Inflammatory macrophage treated with lipopolysaccharide for 1 hour (primary cell): Measurements from ENCODE around the gene CPNE5.
"Not testable (repeated sequence)": the region's sequence is repeated elsewhere in the genome, so short reads cannot be mapped to it uniquely, and the experiment has no call there.

ENCODE experiments used
- DNase-seq, 2 donors: peaks; one replicate each; pipeline ENCODE4 v3.0.0-alpha.2; 2020 to 2022

Gene CPNE5

DNA sequence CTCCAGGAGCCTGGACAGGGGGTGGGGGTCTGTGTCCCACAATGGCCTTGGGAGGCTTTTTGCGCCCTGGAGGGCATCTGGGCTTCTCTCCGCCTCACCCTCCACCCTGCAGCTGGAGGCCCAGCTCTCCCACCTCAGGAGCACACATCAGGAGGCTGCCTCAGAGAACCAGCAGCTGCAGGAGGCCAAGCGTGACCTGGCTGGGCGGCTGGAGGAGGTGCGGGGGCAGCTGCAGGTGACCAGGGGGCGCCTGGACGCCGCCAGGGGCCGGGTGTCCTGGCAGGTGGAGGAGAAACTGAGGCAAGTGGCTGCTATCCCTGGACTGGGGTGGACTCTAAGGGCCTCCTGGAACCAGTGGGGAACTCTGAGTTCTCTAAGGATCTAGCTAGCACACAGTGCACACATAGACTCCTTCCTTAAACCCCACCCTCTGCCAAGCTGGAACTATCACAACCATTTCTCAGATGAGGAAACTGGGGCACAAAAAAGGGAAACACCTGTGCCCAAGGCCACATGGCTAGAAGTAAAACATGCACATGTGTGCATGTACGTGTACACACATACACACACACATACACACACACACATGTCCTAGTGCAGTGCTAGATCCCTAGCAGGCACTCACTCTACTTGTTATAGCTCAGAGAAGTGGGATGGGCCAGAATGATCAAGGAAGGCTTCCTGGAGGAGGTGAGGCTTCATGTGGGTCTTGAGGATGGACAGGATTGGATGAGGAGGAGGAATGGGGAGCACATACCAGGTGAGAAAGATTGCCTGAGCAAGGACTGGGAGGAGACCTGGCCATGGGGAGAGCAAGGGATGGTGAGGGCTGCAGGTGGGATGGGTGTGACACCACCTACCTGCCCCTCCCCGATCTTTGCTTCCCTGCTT is 118.7 kb downstream of the CPNE5 start:
- no peak for DNase-seq

DNA sequence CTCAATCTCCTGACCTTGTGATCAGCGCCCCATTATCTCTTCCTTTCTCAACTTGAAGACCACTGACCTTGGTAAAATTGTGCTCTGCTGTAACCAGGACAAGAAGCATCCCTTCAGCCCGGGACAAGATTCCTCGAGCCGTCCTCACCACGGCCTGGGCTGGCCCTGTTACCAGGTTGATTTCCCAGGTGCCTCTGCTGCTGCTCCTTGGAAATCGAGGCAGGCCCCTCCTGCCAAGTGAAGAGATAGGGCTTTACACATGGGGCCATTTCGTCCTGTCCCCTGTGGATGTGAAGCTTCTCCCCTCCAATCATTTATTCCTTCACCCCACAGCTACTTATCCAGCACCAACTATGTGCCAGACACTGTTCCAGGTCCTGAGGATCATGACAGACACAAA is 120.1 kb downstream of the CPNE5 start:
- no peak for DNase-seq

- no peak for DNase-seq
These were observed 120.7 kb downstream of the CPNE5 start for GRCh38 chr6:36718560-36718959.

GRCh38 chr6:36717871-36718540 is 121.2 kb downstream of the CPNE5 start:
- DNase-seq = no peak

DNA sequence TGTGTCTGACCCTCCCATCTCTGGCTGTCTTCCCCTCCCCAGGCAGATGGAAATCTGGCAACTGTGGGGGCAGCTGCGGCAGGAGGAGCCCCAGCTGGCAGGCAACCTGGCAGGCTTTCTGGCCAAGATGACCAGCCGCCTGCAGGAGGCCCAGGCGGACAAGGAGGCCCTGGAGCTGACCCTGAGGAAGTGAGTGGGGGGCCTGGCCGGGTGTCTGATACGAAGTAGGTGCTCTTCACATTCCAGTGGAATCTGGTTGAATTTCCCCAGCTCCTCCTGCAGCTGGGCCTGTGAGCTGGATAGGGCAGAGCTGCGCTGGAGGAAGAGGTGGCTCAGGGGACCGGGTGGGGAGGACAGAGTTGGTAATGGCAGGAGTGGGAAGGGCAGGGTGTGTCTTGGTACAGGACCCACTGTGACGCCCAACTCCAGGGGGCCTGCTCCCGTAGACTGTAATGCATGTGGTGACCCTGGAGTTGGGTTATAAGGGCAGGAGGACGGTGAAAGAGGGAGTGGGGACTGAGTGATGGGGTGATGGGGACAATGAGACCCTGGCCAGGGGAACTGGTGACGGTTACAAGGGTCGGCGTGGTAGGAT is 121.9 kb downstream of the CPNE5 start:
- DNase-seq = no peak

- no peak for DNase-seq
These were observed 122.7 kb downstream of the CPNE5 start for GRCh38 chr6:36716476-36717093.

DNA sequence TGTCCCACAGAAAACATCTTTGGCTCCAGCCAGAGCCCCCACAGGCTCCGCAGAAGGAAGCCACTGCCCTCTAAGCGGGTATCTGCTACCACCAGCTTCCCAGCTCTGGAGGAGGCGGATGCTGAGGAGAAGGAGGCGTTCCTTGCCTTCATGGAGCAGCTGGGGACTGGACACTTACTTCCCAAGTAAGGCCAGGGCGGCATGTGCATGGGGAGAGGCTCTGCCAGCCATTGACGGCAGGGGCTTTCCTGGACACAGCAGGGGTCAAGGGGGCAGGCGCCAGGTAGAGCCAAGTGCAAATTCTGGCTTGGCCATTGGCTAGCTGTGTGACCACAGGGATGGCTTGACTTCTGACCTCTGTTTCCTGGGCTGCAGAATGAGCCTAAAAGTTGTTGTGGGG is 123.8 kb downstream of the CPNE5 start:
- no peak for DNase-seq

DNA sequence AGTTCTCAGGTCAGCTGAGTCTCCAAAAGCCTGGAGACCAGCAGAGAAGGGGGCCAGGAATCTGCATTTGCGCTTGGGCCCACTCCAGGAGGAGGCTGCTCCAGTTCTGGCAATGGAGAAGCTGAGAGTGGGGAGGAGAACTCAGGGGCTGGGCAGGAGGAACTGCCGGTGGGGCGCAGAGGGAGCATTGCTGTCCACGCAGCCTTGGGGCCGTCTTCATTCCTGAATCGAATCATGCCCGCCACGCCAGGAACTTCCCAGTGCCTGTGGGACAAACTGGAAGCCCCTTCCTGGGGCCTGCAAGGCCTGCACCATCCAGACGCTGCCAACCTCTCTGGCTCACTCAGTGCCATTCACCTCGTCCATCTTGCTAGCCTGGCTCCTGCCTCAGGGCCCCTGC is 124.7 kb downstream of the CPNE5 start:
- no peak for DNase-seq

DNA sequence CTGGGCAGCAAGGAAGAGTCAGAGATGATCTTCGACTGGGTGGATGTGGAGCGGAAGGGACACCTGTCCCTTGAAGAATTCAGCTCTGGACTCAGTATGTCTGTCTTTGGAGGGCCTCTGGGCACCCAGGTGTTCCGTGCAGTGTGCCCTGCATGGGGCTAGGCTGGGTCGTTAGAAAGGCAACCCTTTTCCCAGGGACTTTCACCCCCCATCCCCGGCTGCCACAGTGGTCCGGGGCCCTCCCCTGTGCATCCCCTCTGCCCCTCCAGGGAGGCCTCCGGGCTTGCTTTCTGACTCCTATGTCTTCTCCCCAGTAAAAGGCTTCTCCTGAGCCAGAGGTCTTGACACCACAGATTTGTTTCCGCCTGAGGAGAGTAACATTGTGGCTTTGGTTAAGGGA is 125.4 kb downstream of the CPNE5 start:
- DNase-seq = no peak

- no peak for DNase-seq
These were observed 126.4 kb downstream of the CPNE5 start for GRCh38 chr6:36712816-36713215.

GRCh38 chr6:36706339-36706738 is 132.9 kb downstream of the CPNE5 start:
- no peak for DNase-seq

DNA sequence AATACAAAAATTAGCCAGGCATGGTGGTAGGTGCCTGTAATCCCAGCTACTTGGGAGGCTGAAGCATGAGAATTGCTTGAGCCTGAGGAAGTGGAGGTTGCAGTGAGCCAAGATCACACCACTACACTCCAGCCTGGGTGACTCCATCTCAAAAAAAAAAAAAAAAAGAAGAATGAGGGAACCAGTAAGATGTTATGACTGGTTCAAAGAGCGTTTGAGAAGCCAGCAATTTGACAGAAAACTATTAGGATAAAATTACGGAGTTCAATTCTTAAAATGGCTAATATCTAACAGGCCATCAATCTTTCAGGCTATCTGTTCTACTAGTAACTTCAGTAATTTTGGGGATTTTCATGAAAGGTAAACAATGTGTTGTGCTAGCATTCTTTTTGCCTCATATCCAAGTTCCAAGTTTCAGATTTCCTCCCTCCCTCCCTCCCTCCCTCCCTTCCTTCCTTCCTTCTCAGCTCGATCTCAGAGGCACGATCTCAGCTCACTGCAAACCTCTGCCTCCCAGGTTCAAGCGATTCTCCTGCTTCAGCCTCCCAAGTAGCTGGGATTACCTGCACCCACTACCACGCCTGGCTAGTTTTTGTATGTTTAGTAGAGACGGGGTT is 134.2 kb downstream of the CPNE5 start:
- not testable (repeated sequence) for DNase-seq

GRCh38 chr6:36703982-36704381 is 135.3 kb downstream of the CPNE5 start:
- DNase-seq = no peak

- no peak for DNase-seq
These were observed 136.1 kb downstream of the CPNE5 start for GRCh38 chr6:36703081-36703606.

DNA sequence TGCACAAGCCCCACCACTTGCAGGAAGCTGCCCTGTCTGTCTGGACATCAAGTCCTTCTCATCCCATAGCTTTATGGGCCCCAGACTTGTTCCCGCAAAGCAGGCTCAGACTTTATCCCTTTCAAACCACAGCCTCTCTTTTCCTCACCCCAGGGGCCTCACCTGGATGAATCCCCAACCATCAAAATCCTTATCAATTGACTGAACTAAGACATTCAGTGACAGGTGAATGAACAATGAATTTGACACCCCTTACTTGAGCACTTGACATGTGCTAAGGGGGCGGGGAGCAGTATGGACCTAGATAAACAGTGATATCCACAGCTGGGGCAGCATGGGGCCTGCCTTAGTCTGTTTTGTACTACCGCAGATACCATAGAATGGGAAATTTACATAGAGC is 136.6 kb downstream of the CPNE5 start:
- no peak for DNase-seq

- no peak for DNase-seq
These were observed 137.7 kb downstream of the CPNE5 start for GRCh38 chr6:36701401-36701991.

- peak; percentile 49 to 60 for DNase-seq
These were observed 138.4 kb downstream of the CPNE5 start for GRCh38 chr6:36700831-36701230.

DNA sequence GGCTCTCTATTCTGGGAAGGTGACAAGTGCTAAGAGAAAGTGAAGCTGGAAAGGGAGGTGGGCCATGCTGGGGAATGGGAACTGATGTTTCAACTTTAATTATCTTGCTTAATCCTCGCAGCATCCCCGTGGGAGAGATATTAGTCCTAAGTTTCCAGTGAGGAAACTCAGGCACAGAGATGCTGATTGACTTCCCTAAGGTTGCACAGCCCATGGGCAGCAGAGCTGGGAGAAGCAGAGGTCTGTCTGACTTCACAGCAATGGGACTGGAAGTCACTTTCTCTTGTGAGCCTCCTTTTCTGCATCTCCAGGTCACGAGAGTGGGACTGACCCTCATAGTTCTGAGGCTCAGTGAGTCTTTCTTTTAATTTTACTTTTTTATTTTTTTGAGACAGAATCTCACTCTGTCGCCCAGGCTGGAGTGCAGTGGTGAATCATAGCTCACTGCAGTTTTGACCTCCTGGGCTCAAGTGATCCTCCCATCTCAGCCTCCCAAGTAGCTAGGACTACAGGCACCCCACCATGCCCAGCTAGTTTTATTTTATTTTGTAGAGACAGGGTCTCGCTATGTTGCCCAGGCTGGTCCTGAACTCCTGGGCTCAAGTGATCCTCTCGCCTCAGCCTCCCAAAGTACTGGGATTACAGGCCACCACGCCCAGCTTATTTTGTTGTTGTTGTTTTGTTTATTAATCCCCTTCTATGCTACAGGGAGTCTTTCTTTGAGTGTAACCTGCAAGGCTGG is 139.0 kb downstream of the CPNE5 start:
- DNase-seq = no peak

- DNase-seq = peak in 1 of 2 donors; percentile 22
These were observed 139.9 kb downstream of the CPNE5 start for GRCh38 chr6:36699348-36699747.

GRCh38 chr6:36698871-36699271 is 140.4 kb downstream of the CPNE5 start:
- no peak for DNase-seq

DNA sequence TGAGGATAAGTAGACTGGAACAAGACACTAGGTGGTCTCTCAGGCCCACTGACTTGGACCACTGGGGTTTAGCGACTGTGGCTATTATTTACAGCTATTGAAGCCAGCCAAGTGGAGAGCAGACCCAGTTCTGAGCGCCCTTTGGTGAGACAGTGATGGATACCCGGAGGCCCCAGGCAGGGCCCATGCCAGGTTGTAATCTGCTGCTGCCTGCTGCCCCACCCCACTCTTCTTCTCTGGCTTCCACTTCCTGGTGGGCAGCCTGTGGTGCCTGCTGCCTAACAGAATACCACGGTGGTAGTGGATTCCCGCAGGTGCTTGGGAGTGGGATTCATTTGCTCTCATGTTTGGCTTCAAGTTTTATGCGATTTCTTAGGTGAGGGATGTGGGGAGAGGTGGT is 141.0 kb downstream of the CPNE5 start:
- no peak for DNase-seq

DNA sequence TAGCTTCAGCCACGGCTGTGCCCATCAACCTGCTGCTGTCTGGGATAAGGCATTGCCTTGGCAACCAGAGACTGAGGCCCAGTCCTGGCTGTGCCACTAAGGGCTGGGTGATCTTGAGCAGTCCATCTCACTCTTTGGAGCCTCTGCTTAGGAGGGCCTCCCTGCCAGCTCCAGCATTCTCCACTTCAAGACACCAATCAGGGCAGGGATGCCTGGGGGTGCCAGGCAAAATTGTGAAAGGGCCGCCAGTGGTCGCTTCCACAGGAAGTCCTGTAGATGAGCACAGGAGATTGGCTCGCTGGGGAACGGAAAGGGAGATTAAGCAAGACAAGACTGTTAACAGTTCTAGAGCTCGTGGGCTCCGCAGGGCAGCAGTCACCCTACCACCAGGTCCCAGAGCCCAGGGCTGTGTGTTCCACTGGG is 141.8 kb downstream of the CPNE5 start, which contains the start of gene RAB44:
Gene RAB44, plus strand, starts transcription at position 346 of the 423 bp plus-strand sequence. CDS start 6,410 bp downstream, outside the sequence.
- DNase-seq = peak in 1 of 2 donors; percentile 24
